Panc1 (cell line): ENCODE data around the gene ATF6B. TPM values are rescaled to one million over a fixed set of nuclear protein-coding genes. Genes with fewer than 3 reads are reported as not detected.

Experiments used
- ATAC-seq: fragments of 200-7000 bp; cut with Tn5 transposase; 2 replicates; pipeline ENCODE4 v1.9.1; 2020; ENCODE audit warnings: mild to moderate bottlenecking, moderate library complexity
- BruUV-seq: library from RNA; stranded (reverse); fragments of 400-500 nt; replicated peaks from 2 replicates; lab custom pipeline; 2021; lab: Mats Ljungman, UMichigan
- CTCF ChIA-PET: fragments of 300-600 bp; sonication (Branson Sonifier 250); formaldehyde crosslinking; loops from one replicate; lab custom pipeline; 2022; ENCODE audit warnings: antibody characterized with exemption; lab: Charles Lee
- POLR2A ChIA-PET: fragments of 300-600 bp; sonication (Branson Sonifier 250); formaldehyde crosslinking; loops from one replicate; lab custom pipeline; 2022; ENCODE audit warnings: antibody characterized with exemption; lab: Charles Lee
- DNase-seq: peaks from one replicate; pipeline ENCODE4 v3.0.0-alpha.2; 2010; ENCODE audit warnings: low read depth, low spot score
- H3K27ac ChIP-seq: 2 replicates; pipeline ENCODE4 v1.5.1; 2011; ENCODE audit warnings: mild to moderate bottlenecking, low read length, inconsistent platforms
- H3K27me3 ChIP-seq: fragments of 200-500 bp; sonication (Bioruptor generic); 2 replicates; pipeline ENCODE4 v1.6.0; 2014; ENCODE audit warnings: low read length, inconsistent platforms; ENCODE audit not compliant: control insufficient read depth, insufficient read depth
- H3K36me3 ChIP-seq: fragments of 200-500 bp; sonication (Bioruptor generic); 2 replicates; pipeline ENCODE4 v1.5.1; 2014; ENCODE audit warnings: inconsistent platforms, mild to moderate bottlenecking, low read length, moderate library complexity; ENCODE audit not compliant: control insufficient read depth, insufficient read depth
- H3K4me1 ChIP-seq: 2 replicates; pipeline ENCODE4 v1.5.1; 2011; ENCODE audit warnings: inconsistent platforms, mild to moderate bottlenecking, low read length, moderate library complexity; ENCODE audit not compliant: control insufficient read depth, insufficient read depth
- H3K4me3 ChIP-seq, 2 experiments: 2 replicates each; pipeline ENCODE4 v1.5.1; 2011 to 2012; ENCODE audit warnings: low read depth in 2 of 2, low read length in 2 of 2, mild to moderate bottlenecking in 2 of 2, inconsistent platforms in 1 of 2, moderate library complexity in 1 of 2
- H3K9me3 ChIP-seq: fragments of 200-500 bp; sonication (Bioruptor generic); 2 replicates; pipeline ENCODE4 v1.5.1; 2014; ENCODE audit warnings: low read depth, mild to moderate bottlenecking, inconsistent platforms, low read length, moderate library complexity; ENCODE audit not compliant: control insufficient read depth, insufficient read depth
- CTCF ChIP-seq: fragments of 450-650 bp; IDR thresholded peaks from 2 replicates; pipeline ENCODE4 v1.5.1; 2017; ENCODE audit warnings: mild to moderate bottlenecking
- POLR2AphosphoS5 ChIP-seq: IDR thresholded peaks from 2 replicates; pipeline ENCODE4 v1.6.1; 2012; ENCODE audit warnings: mild to moderate bottlenecking, low read depth, low read length, moderate library complexity
- REST ChIP-seq, 2 experiments: IDR thresholded peaks; 2 replicates each; pipeline ENCODE4 v1.6.1; 2011 to 2012; ENCODE audit warnings: low read depth in 2 of 2, control low read depth in 1 of 2, low read length in 1 of 2, mild to moderate bottlenecking in 1 of 2, moderate library complexity in 1 of 2; ENCODE audit not compliant: insufficient read depth in 1 of 2
- SIN3A ChIP-seq: IDR thresholded peaks from 2 replicates; pipeline ENCODE4 v1.6.1; 2012; ENCODE audit warnings: low read depth, mild to moderate bottlenecking, low read length, moderate library complexity, borderline replicate concordance; ENCODE audit not compliant: insufficient read depth
- TCF7L2 ChIP-seq: IDR thresholded peaks from 2 replicates; pipeline ENCODE4 v1.6.1; 2011; ENCODE audit warnings: mild to moderate bottlenecking, low read depth, low read length, inconsistent platforms
- in situ Hi-C: cut with HindIII; loops from 2 replicates; pipeline ENCODE4 v1.10.0; 2016; ENCODE audit warnings: low sequenced_read_pairs, low pct_unique_long_range_greater_than_20kb
- intact Hi-C: fragments of 100-400 bp; cut with micrococcal nuclease; formaldehyde crosslinking; loops from one replicate; pipeline ENCODE4 v1.10.0; 2022; ENCODE audit not compliant: unreplicated experiment
- total RNA-seq: library from RNA; stranded (reverse); gene quantifications from one replicate; pipeline ENCODE4 v1.2.1, GENCODE V29; 2021; ENCODE audit not compliant: unreplicated experiment

Gene ATF6B
- total RNA-seq, 1 experiment from 2014 or later: 127 TPM

- BruUV-seq: no TSS peak
- in situ Hi-C loops: no loop called here
- POLR2A ChIA-PET: no interaction called here
These were observed 18.3 kb downstream of the ATF6B start for GRCh38 chr6:32109765-32110160.

GRCh38 chr6:32109114-32109764, 18.8 kb downstream of the ATF6B start, which contains the start of gene TNXB:
TNXB (minus strand) TSS chr6:32109338; CDS start chr6:32098198, 11,140 bp downstream.
- peak; percentile 28; the same call in 1 of the 2 replicates for ATAC-seq
- BruUV-seq: no TSS peak
- Histone ChIP-seq H3K27ac (no peak within 1 kb of the TSS), H3K27me3 (peaks cover 6% of the 10 kb centered on the region; the same call in 1 of the 2 replicates), H3K4me1 (peaks cover 4% of the 10 kb centered on the region; the same call in 1 of the 2 replicates), H3K36me3 (no peaks in the 10 kb centered on the region), H3K9me3 (no peaks in the 10 kb centered on the region), H3K4me3 (no peak within 1 kb of the TSS)
- POLR2A ChIA-PET: no interaction called here
- in situ Hi-C loops (no loop called here), intact Hi-C loops (no loop called here)
- CTCF ChIA-PET: interaction anchor here (0.6 kb wide), 1 partner anchor 1006 kb away, joined by 4 read pairs; no protein-coding TSS in a partner anchor
- DNase-seq: no peak
- TF ChIP-seq CTCF (no peak), TCF7L2 (no peak), POLR2AphosphoS5 (no peak), REST (IDR thresholded peaks at IDR 0.05; ENCODE audit: insufficient read depth in 1 of 2, low read depth in 2 of 2, low read length in 1 of 2) (no peak), SIN3A (no peak)

More at GRCh38 chr6:32109765-32110160, 18.3 kb downstream of the ATF6B start:
- Histone ChIP-seq H3K36me3 (no peaks in the 10 kb centered on the region), H3K4me3 (no peak overlapping the region), H3K27me3 (peaks cover 6% of the 10 kb centered on the region; the same call in 1 of the 2 replicates), H3K4me1 (peaks cover 4% of the 10 kb centered on the region; the same call in 1 of the 2 replicates), H3K9me3 (no peaks in the 10 kb centered on the region), H3K27ac (no peak overlapping the region)
- intact Hi-C loops: loop anchor here (10.0 kb wide), 1 partner anchor 85 kb away; the partner anchor contains the start of genes GPSM3 and PBX2
- ATAC-seq (no peak; the same call in 1 of the 2 replicates), DNase-seq (no peak)
- TF ChIP-seq CTCF: no peak
- no peak for TF ChIP-seq POLR2AphosphoS5
- TF ChIP-seq TCF7L2: no peak
- no peak for TF ChIP-seq REST (IDR thresholded peaks at IDR 0.05; ENCODE audit: insufficient read depth in 1 of 2, low read depth in 2 of 2, low read length in 1 of 2)
- no peak for TF ChIP-seq SIN3A
- CTCF ChIA-PET: no interaction called here
